ENCODE results near the gene SETMAR.

DNA sequence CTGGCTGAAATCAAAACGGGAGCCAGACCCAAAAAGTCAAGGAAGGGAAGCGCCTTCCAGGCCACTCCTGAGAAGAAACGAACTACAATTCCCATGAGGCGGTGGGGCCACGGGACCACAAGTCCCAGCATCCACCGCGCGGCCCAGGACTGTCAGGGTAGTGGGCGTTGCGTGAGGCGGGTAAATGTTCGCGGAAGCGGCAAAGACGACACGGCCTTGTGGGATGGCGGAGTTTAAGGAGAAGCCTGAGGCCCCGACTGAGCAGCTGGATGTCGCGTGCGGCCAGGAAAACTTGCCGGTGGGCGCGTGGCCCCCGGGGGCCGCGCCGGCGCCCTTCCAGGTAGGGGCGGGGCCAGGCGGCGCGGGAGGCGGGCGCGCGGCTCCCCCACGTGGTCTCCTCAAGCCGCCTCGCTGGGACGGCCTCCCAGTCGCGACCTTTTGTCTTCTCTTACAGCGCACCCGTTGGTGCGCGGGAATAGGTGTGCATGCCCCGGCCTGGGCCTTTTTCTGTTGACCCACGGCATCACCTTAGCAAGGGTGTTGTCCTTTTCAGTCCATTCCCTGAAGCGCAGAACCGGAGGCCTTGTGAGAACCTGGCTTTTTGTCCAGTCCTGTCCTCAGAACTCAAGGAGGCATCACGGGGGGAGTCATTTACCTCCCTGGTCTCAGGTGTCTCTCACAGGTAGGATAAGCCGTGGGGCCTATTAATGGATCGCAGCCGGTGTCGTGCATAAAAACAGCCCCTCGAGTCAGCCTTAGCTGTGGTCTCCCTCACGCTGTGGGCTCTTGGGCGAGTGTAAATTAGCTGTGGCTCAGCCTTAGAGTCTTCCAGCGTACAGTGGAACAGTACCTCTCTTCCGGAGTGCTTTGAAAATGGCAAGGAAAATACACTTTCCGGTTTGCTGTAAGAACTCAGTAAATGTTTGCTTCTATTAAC, at the start of gene SETMAR:
- TF ChIP-seq, protein P1, sequence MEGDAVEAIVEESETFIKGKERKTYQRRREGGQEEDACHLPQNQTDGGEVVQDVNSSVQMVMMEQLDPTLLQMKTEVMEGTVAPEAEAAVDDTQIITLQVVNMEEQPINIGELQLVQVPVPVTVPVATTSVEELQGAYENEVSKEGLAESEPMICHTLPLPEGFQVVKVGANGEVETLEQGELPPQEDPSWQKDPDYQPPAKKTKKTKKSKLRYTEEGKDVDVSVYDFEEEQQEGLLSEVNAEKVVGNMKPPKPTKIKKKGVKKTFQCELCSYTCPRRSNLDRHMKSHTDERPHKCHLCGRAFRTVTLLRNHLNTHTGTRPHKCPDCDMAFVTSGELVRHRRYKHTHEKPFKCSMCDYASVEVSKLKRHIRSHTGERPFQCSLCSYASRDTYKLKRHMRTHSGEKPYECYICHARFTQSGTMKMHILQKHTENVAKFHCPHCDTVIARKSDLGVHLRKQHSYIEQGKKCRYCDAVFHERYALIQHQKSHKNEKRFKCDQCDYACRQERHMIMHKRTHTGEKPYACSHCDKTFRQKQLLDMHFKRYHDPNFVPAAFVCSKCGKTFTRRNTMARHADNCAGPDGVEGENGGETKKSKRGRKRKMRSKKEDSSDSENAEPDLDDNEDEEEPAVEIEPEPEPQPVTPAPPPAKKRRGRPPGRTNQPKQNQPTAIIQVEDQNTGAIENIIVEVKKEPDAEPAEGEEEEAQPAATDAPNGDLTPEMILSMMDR (IDR thresholded peaks at IDR 0.05): no peak
- TF ChIP-seq POLR2A (IDR thresholded peaks at IDR 0.05): peak; percentile 62

All from ovary (tissue), 3 donors.